Right cardiac atrium (tissue), 5 donors: ENCODE data around the gene MRPL4. TPM values are rescaled to one million over a fixed set of nuclear protein-coding genes. Genes with fewer than 3 reads are reported as not detected.
A peak's percentile ranks its signal among the peaks of the same experiment; 100 is the strongest.
"Not testable (repeated sequence)": the region's sequence is repeated elsewhere in the genome, so short reads cannot be mapped to it uniquely, and the experiment has no call there.

Experiments
- ATAC-seq, 2 donors: fragments of 200-7000 bp; cut with Tn5 transposase; one replicate each; pipeline versions ENCODE4 v1.8.0 to v1.9.1; 2020; ENCODE audit warnings: moderate library complexity in 2 of 2, mild to moderate bottlenecking in 1 of 2
- DNase-seq, 3 donors: peaks; one replicate each; pipeline ENCODE4 v3.0.0-alpha.2; 2020
- H3K27ac ChIP-seq: one replicate; pipeline ENCODE4 v1.5.1; 2013; ENCODE audit warnings: mild to moderate bottlenecking, low read length, control low read depth, moderate library complexity
- H3K27me3 ChIP-seq: one replicate; pipeline ENCODE4 v1.6.1; 2013; ENCODE audit not compliant: control insufficient read depth, insufficient read depth
- H3K4me1 ChIP-seq: one replicate; pipeline ENCODE4 v1.6.1; 2013; ENCODE audit warnings: low read length; ENCODE audit not compliant: control insufficient read depth, insufficient read depth
- H3K4me3 ChIP-seq: one replicate; pipeline ENCODE4 v1.5.1; 2013; ENCODE audit warnings: low read length, control low read depth
- H3K9me3 ChIP-seq: one replicate; pipeline ENCODE4 v1.6.1; 2013; ENCODE audit warnings: low read length; ENCODE audit not compliant: control insufficient read depth
- WGBS: extraction: QIAGEN DNeasy Blood & Tissue Kit; methylation state at CpG from one replicate; pipeline ENCODE4 v1.1.7; 2013; 5-methylcytosine and 5-hydroxymethylcytosine counted together
- intact Hi-C, 4 donors: fragments of 100-400 bp; cut with DNase I; formaldehyde crosslinking; loops; one replicate each; pipeline versions ENCODE4 v1.11.0 to v1.14.0; 2022 to 2023
- polyA plus RNA-seq: library from polyadenylated mRNA; stranded (reverse); fragments of 200-250 nt; gene quantifications from one replicate; pipeline ENCODE4 v1.2.3, GENCODE V29; 2013
- total RNA-seq, 4 donors: library from RNA; stranded (reverse); fragmentation: NEBNext Ultra II Directional; extraction: Animal tissue kit (Norgen Biotek cat#: 25700); gene quantifications; one replicate each; pipeline ENCODE4 v1.2.1, GENCODE V29; 2021
- donor health status: healthy with polysubstance abuse.
- donor health status: DM: no; HTN: yes; CAD: no.
- donor health status: DM: no; HTN: no; CAD: no.
- donor health status: DM: no; HTN: yes; CAD: no; lungs with severe emphysema.
- donor health status: DM: yes; HTN: yes; CAD: no.

Gene MRPL4
- total and polyA plus RNA-seq, 5 donors, result 54.1 to 66.6 (median 64.2) TPM

GRCh38 chr19:10277795-10278589, 26.0 kb downstream of the MRPL4 start:
- no peaks in the 10 kb centered on the region for H3K27me3 ChIP-seq
- 92% methylated on average over 9 of the region's 9 CpGs for WGBS
- intact Hi-C loops, result loop anchor here in 2 of 4 donors (10.0 kb wide), 2 partner anchors 47 to 57 kb away; partner anchors contain the start of genes ICAM3 (in 1 of the 2) and RAVER1 (in 1 of the 2)
- H3K4me1 ChIP-seq, result no peaks in the 10 kb centered on the region
- ATAC-seq, result no peak
- no peak overlapping the region for H3K4me3 ChIP-seq
- no peak for DNase-seq
- no peak overlapping the region for H3K27ac ChIP-seq
- no peaks in the 10 kb centered on the region for H3K9me3 ChIP-seq

GRCh38 chr19:10278935-10279334, 26.9 kb downstream of the MRPL4 start:
- ATAC-seq (no peak), DNase-seq (no peak)
- intact Hi-C loops, result loop anchor here in 2 of 4 donors (10.0 kb wide), 2 partner anchors 46 to 56 kb away; partner anchors contain the start of genes ICAM3 (in 1 of the 2) and RAVER1 (in 1 of the 2)
- no peak overlapping the region for H3K27ac ChIP-seq
- no peak overlapping the region for H3K4me3 ChIP-seq
- 98% methylated on average over 1 of the region's 1 CpG for WGBS
- no peaks in the 10 kb centered on the region for H3K4me1 ChIP-seq
- no peaks in the 10 kb centered on the region for H3K9me3 ChIP-seq
- no peaks in the 10 kb centered on the region for H3K27me3 ChIP-seq

- Histone ChIP-seq H3K9me3 (no peaks in the 10 kb centered on the region), H3K27me3 (no peaks in the 10 kb centered on the region), H3K4me3 (no peak overlapping the region), H3K4me1 (no peaks in the 10 kb centered on the region), H3K27ac (no peak overlapping the region)
- WGBS, result 83% methylated on average over 5 of the region's 5 CpGs
- no peak for ATAC-seq
- DNase-seq, result no peak
- intact Hi-C loops, result loop anchor here in 2 of 4 donors (10.0 kb wide), 2 partner anchors 45 to 55 kb away; partner anchors contain the start of genes ICAM3 (in 1 of the 2) and RAVER1 (in 1 of the 2)
Observed at GRCh38 chr19:10279737-10280442, 27.9 kb downstream of the MRPL4 start.

GRCh38 chr19:10282043-10282442, 30.0 kb downstream of the MRPL4 start:
- H3K27me3 ChIP-seq, DNase-seq, H3K9me3 ChIP-seq, H3K4me3 ChIP-seq, H3K27ac ChIP-seq, intact Hi-C loops, ATAC-seq, H3K4me1 ChIP-seq: not testable (repeated sequence)
- WGBS, result 94% methylated on average over 5 of the region's 5 CpGs

- H3K4me1 ChIP-seq, result peaks cover 2% of the 10 kb centered on the region
Observed at GRCh38 chr19:10283301-10284064, 31.5 kb downstream of the MRPL4 start.

GRCh38 chr19:10284065-10284959, 32.3 kb downstream of the MRPL4 start:
- H3K4me1 ChIP-seq, result peaks cover 5% of the 10 kb centered on the region
- H3K27me3 ChIP-seq, result no peaks in the 10 kb centered on the region
- ATAC-seq (no peak), DNase-seq (no peak)
- intact Hi-C loops, result no loop called here
- no peak overlapping the region for H3K27ac ChIP-seq
- WGBS, result 91% methylated on average over 34 of the region's 34 CpGs
- no peak overlapping the region for H3K4me3 ChIP-seq
- no peaks in the 10 kb centered on the region for H3K9me3 ChIP-seq

More at GRCh38 chr19:10283301-10284064, 31.5 kb downstream of the MRPL4 start:
- WGBS, result 81% methylated on average over 23 of the region's 23 CpGs
- H3K4me3 ChIP-seq, result no peak overlapping the region
- no peak for DNase-seq
- no peaks in the 10 kb centered on the region for H3K9me3 ChIP-seq
- intact Hi-C loops, result no loop called here
- no peak for ATAC-seq
- no peaks in the 10 kb centered on the region for H3K27me3 ChIP-seq
- no peak overlapping the region for H3K27ac ChIP-seq

GRCh38 chr19:10284960-10285278, 32.9 kb downstream of the MRPL4 start:
- WGBS, result 96% methylated on average over 13 of the region's 13 CpGs
- intact Hi-C loops, result no loop called here
- no peak overlapping the region for H3K27ac ChIP-seq
- H3K9me3 ChIP-seq, result no peaks in the 10 kb centered on the region
- H3K4me1 ChIP-seq, result peaks cover 5% of the 10 kb centered on the region
- no peak overlapping the region for H3K4me3 ChIP-seq
- no peak for DNase-seq
- H3K27me3 ChIP-seq, result no peaks in the 10 kb centered on the region
- no peak for ATAC-seq

GRCh38 chr19:10285393-10285792, 33.4 kb downstream of the MRPL4 start:
- no peak for ATAC-seq
- no peak overlapping the region for H3K27ac ChIP-seq
- intact Hi-C loops, result no loop called here
- WGBS, result 90% methylated on average over 4 of the region's 4 CpGs
- DNase-seq, result no peak
- H3K4me3 ChIP-seq, result no peak overlapping the region
- no peaks in the 10 kb centered on the region for H3K27me3 ChIP-seq
- no peaks in the 10 kb centered on the region for H3K9me3 ChIP-seq
- H3K4me1 ChIP-seq, result peaks cover 8% of the 10 kb centered on the region

GRCh38 chr19:10286803-10287737, 35.1 kb downstream of the MRPL4 start, which contains the start of gene ICAM4:
Gene ICAM4 (plus strand): TSS chr19:10286955. CDS start chr19:10287013, 58 bp downstream.
- Histone ChIP-seq H3K9me3 (no peaks in the 10 kb centered on the region), H3K27me3 (no peaks in the 10 kb centered on the region), H3K4me3 (peak within 1 kb of the TSS; percentile 30), H3K27ac (peak within 1 kb of the TSS; percentile 25), H3K4me1 (peaks cover 14% of the 10 kb centered on the region)
- WGBS, result 3% methylated on average over 59 of the region's 59 CpGs
- intact Hi-C loops, result no loop called here
- peak; percentile 91 to 98 (median 97) for DNase-seq
- peak; percentile 84 to 88 for ATAC-seq
